DMS153 treated with DMSO at 0.1 percent for 48 hours (cell line): ENCODE data around the gene XRCC4.
"Not testable (repeated sequence)": the region's sequence is repeated elsewhere in the genome, so short reads cannot be mapped to it uniquely, and the experiment has no call there.

Experiments
- DNase-seq: peaks from one replicate; lab custom pipeline; 2025; ENCODE audit not compliant: unreplicated experiment; lab: John Stamatoyannopoulos, UW

The XRCC4 gene

GRCh38 chr5:83076742-83077661 is at the start of gene XRCC4, which contains the start of gene TMEM167A:
Gene XRCC4 (plus strand): TSS chr5:83077547. CDS start chr5:83104920, 27,373 bp downstream.
Gene TMEM167A (minus strand): TSS chr5:83077394. CDS start chr5:83077323, 71 bp downstream.
- DNase-seq = peak; percentile 68

- no peak for DNase-seq
Observed at GRCh38 chr5:83029912-83030311, 47.4 kb upstream of the XRCC4 start.

GRCh38 chr5:83031381-83031780 is 46.0 kb upstream of the XRCC4 start:
- no peak for DNase-seq

- peak; percentile 4 for DNase-seq
Observed at GRCh38 chr5:83034036-83034435, 43.3 kb upstream of the XRCC4 start.

- DNase-seq = no peak
Observed at GRCh38 chr5:83034528-83035207, 42.7 kb upstream of the XRCC4 start.

GRCh38 chr5:83035373-83036100 is 41.8 kb upstream of the XRCC4 start:
- DNase-seq = peak; percentile 9

- DNase-seq = no peak
Observed at GRCh38 chr5:83036991-83037575, 40.3 kb upstream of the XRCC4 start.

- DNase-seq = no peak
Observed at GRCh38 chr5:83038924-83039323, 38.4 kb upstream of the XRCC4 start.

- DNase-seq = no peak
Observed at GRCh38 chr5:83042507-83042906, 34.8 kb upstream of the XRCC4 start.

GRCh38 chr5:83044926-83045325 is 32.4 kb upstream of the XRCC4 start:
- DNase-seq = no peak

- DNase-seq = no peak
Observed at GRCh38 chr5:83048277-83048676, 29.1 kb upstream of the XRCC4 start.

- DNase-seq = no peak
Observed at GRCh38 chr5:83048811-83049210, 28.5 kb upstream of the XRCC4 start.

GRCh38 chr5:83049370-83049885 is 27.9 kb upstream of the XRCC4 start:
- DNase-seq = no peak

GRCh38 chr5:83050723-83051340 is 26.5 kb upstream of the XRCC4 start:
- DNase-seq = no peak

GRCh38 chr5:83055166-83055565 is 22.2 kb upstream of the XRCC4 start:
- no peak for DNase-seq

- no peak for DNase-seq
Observed at GRCh38 chr5:83058726-83059125, 18.6 kb upstream of the XRCC4 start.

- no peak for DNase-seq
Observed at GRCh38 chr5:83059341-83059740, 18.0 kb upstream of the XRCC4 start.

- DNase-seq = no peak
Observed at GRCh38 chr5:83066548-83067110, 10.7 kb upstream of the XRCC4 start.

- not testable (repeated sequence) for DNase-seq
Observed at GRCh38 chr5:83067377-83067776, 10.0 kb upstream of the XRCC4 start.
